Liver (tissue), 9 donors: ENCODE measurements around the gene OCSTAMP. TPM values are rescaled to one million over a fixed set of nuclear protein-coding genes. Genes with fewer than 3 reads are reported as not detected.

ENCODE experiments used
- DNase-seq: peaks from one replicate; pipeline ENCODE4 v3.0.0-alpha.2; 2017; ENCODE audit warnings: low spot score
- H3K27ac ChIP-seq, 2 donors: one replicate each; pipeline ENCODE4 v1.7.0; 2013; ENCODE audit warnings: inconsistent platforms in 2 of 2, low read length in 2 of 2, control low read depth in 1 of 2, low read depth in 1 of 2, mild to moderate bottlenecking in 1 of 2
- H3K27me3 ChIP-seq, 4 donors: one replicate each; pipeline versions ENCODE4 v1.6.1 to v1.7.0; 2013; ENCODE audit warnings: low read length in 3 of 4, inconsistent platforms in 1 of 4, mild to moderate bottlenecking in 1 of 4, moderate library complexity in 1 of 4; ENCODE audit not compliant: control insufficient read depth in 4 of 4, insufficient read depth in 4 of 4
- H3K36me3 ChIP-seq, 4 donors: one replicate each; pipeline versions ENCODE4 v1.6.1 to v1.7.0; 2013; ENCODE audit warnings: low read length in 3 of 4, mild to moderate bottlenecking in 3 of 4, low read depth in 1 of 4, moderate library complexity in 1 of 4; ENCODE audit not compliant: control insufficient read depth in 4 of 4, insufficient read depth in 3 of 4
- H3K4me1 ChIP-seq, 4 donors: one replicate each; pipeline versions ENCODE4 v1.6.1 to v1.7.0; 2013; ENCODE audit warnings: low read length in 3 of 4, mild to moderate bottlenecking in 3 of 4, moderate library complexity in 1 of 4; ENCODE audit not compliant: control insufficient read depth in 4 of 4, insufficient read depth in 4 of 4
- H3K4me3 ChIP-seq, 3 donors: one replicate each; pipeline versions ENCODE4 v1.6.1 to v1.7.0; 2013; ENCODE audit warnings: low read length in 3 of 3, control low read depth in 1 of 3, low read depth in 1 of 3, mild to moderate bottlenecking in 1 of 3
- H3K9ac ChIP-seq, 2 donors: one replicate each; pipeline ENCODE4 v1.7.0; 2013; ENCODE audit warnings: low read length in 2 of 2, mild to moderate bottlenecking in 2 of 2, moderate library complexity in 2 of 2, control low read depth in 1 of 2, low read depth in 1 of 2
- H3K9me3 ChIP-seq, 4 donors: one replicate each; pipeline versions ENCODE4 v1.6.1 to v1.7.0; 2013; ENCODE audit warnings: low read length in 3 of 4; ENCODE audit not compliant: control insufficient read depth in 4 of 4
- EGR1 ChIP-seq, 2 donors: IDR thresholded peaks; 2 replicates each; pipeline ENCODE4 v1.6.1; 2016 to 2018; ENCODE audit warnings: antibody characterized with exemption in 2 of 2, low read depth in 2 of 2
- FOXA2 ChIP-seq: IDR thresholded peaks from 2 replicates; pipeline ENCODE4 v1.6.1; 2016; ENCODE audit warnings: antibody characterized with exemption
- GABPA ChIP-seq, 2 donors: IDR thresholded peaks in 1 of 2; conservative IDR thresholded peaks in 1 of 2; 2 replicates each; pipeline ENCODE4 v1.6.1; 2016; ENCODE audit warnings: antibody characterized with exemption in 2 of 2, mild to moderate bottlenecking in 1 of 2, moderate library complexity in 1 of 2
- HNF4A ChIP-seq, 2 donors: conservative IDR thresholded peaks; 2 replicates each; pipeline ENCODE4 v1.6.1; 2016; ENCODE audit warnings: antibody characterized with exemption in 2 of 2, mild to moderate bottlenecking in 2 of 2
- HNF4G ChIP-seq: IDR thresholded peaks from 2 replicates; pipeline ENCODE4 v1.6.1; 2016; ENCODE audit warnings: antibody characterized with exemption
- NR2F2 ChIP-seq: IDR thresholded peaks from 2 replicates; pipeline ENCODE4 v1.6.1; 2016; ENCODE audit warnings: antibody characterized with exemption
- RAD21 ChIP-seq, 2 donors: IDR thresholded peaks; 2 replicates each; pipeline ENCODE4 v1.6.1; 2016; ENCODE audit warnings: antibody characterized with exemption in 2 of 2, mild to moderate bottlenecking in 2 of 2
- RXRA ChIP-seq, 2 donors: IDR thresholded peaks; 2 replicates each; pipeline ENCODE4 v1.6.1; 2017 to 2018; ENCODE audit warnings: antibody characterized with exemption in 2 of 2, mild to moderate bottlenecking in 1 of 2
- SP1 ChIP-seq: IDR thresholded peaks from 2 replicates; pipeline ENCODE4 v1.6.1; 2018; ENCODE audit warnings: antibody characterized with exemption, mild to moderate bottlenecking
- YY1 ChIP-seq: IDR thresholded peaks from 2 replicates; pipeline ENCODE4 v1.6.1; 2016; ENCODE audit warnings: antibody characterized with exemption, mild to moderate bottlenecking
- WGBS: extraction: QIAGEN DNeasy Blood & Tissue Kit; methylation state at CpG from one replicate; pipeline ENCODE4 v1.1.7; 2013; 5-methylcytosine and 5-hydroxymethylcytosine counted together
- polyA plus RNA-seq, 2 donors: library from polyadenylated mRNA; stranded (reverse) in 1 of 2; unstranded in 1 of 2; fragments of 200-250 nt in 1 of 2; fragments of >200 nt in 1 of 2; fragmentation: Nextera tagmentation in 1 of 2; extraction: Ambion mirVana in 1 of 2; gene quantifications; one replicate each; pipeline versions ENCODE4 v1.2.1 to v1.2.3, GENCODE V29; 2013 to 2015
- total RNA-seq, 2 donors: library from RNA; depleted of rRNA; stranded (reverse); fragments of >200 nt; gene quantifications; one replicate each; pipeline ENCODE4 v1.2.3, GENCODE V29; 2014
- TF ChIP-seq, protein P1 (sequence below): IDR thresholded peaks from 2 replicates; pipeline ENCODE4 v1.6.1; 2016; ENCODE audit warnings: antibody characterized with exemption, mild to moderate bottlenecking
- TF ChIP-seq, protein P2 (sequence below): fragments of 150-350 bp; IDR thresholded peaks from 2 replicates; pipeline ENCODE4 v1.5.1; 2017; ENCODE audit warnings: improper control_type of control experiment, low read depth, low read length; ENCODE audit not compliant: missing input control
- TF ChIP-seq, protein P3 (sequence below): IDR thresholded peaks from 2 replicates; pipeline ENCODE4 v1.6.1; 2016; ENCODE audit warnings: antibody characterized with exemption
- donor health status: healthy.
- donor health status: healthy.
- donor health status: healthy.
- donor health status: healthy.
- donor health status: healthy.

The OCSTAMP gene
- total and polyA plus RNA-seq, 4 donors = not detected

GRCh38 chr20:46584508-46584907 is 34.1 kb upstream of the OCSTAMP start:
- no peaks in the 10 kb centered on the region for H3K9me3 ChIP-seq
- no peak overlapping the region for H3K27ac ChIP-seq
- 25% methylated on average over 2 of the region's 2 CpGs for WGBS
- TF ChIP-seq RXRA (IDR thresholded peaks at IDR 0.05) = peak; percentile 32 to 36
- no peak for TF ChIP-seq NR2F2
- peaks cover 0 to 2% (median 0%) of the 10 kb centered on the region in 4 donors for H3K27me3 ChIP-seq
- H3K4me1 ChIP-seq = no peaks in the 10 kb centered on the region
- no peak for DNase-seq
- H3K9ac ChIP-seq = no peak overlapping the region
- no peaks in the 10 kb centered on the region for H3K36me3 ChIP-seq
- H3K4me3 ChIP-seq = no peak overlapping the region

DNA sequence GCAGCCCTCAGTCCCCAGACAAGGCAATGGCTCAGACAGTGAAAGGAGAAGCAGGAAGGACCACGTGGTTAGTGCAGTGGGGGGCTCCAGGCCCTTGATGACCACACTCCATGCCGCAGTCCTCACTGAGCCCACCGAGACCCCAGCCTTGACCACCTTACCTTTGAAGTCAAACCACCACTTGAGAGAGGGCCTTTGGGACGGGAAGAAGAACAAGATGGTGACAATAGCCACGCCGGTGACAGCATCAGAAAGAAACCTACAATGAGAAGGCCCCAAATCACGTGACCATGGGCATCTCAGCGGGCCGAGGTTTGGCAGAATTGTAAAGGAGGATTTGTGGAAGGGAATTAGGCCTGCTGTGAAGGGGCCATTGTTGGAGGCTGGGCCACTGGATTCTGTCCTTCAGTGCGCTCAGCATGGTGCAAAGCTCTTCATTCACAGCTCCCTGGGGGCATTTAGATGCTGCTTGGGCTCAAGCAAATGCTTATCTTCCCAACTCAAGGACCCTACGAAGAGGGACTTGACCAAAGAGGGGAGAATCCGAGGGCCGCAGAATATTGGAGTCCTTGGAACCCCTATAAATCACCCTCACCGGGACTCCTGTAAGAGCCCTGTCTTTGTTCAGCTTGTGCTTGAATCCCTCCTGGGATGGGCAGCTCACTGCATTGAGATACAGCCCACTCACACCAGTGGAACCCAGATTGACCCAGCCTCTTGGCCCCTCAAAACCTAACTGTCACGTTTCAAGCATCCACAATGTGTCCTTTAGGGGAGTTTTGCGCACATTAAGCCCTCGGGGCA is 33.2 kb upstream of the OCSTAMP start:
- Histone ChIP-seq H3K9ac (no peak overlapping the region), H3K4me3 (no peak overlapping the region), H3K36me3 (no peaks in the 10 kb centered on the region), H3K9me3 (no peaks in the 10 kb centered on the region), H3K4me1 (no peaks in the 10 kb centered on the region), H3K27ac (no peak overlapping the region), H3K27me3 (peaks cover 0 to 2% (median 0%) of the 10 kb centered on the region in 4 donors)
- TF ChIP-seq GABPA (IDR thresholded peaks at IDR 0.05 in 1 of 2, conservative IDR thresholded peaks at IDR 0.05 in 1 of 2) (no peak), EGR1 (IDR thresholded peaks at IDR 0.05; ENCODE audit: low read depth in 2 of 2) (no peak), HNF4A (conservative IDR thresholded peaks at IDR 0.05) (no peak), RXRA (IDR thresholded peaks at IDR 0.05) (no peak), RAD21 (IDR thresholded peaks at IDR 0.05) (no peak), NR2F2 (no peak), FOXA2 (no peak), YY1 (no peak), HNF4G (no peak), SP1 (no peak)
- TF ChIP-seq, protein P1, sequence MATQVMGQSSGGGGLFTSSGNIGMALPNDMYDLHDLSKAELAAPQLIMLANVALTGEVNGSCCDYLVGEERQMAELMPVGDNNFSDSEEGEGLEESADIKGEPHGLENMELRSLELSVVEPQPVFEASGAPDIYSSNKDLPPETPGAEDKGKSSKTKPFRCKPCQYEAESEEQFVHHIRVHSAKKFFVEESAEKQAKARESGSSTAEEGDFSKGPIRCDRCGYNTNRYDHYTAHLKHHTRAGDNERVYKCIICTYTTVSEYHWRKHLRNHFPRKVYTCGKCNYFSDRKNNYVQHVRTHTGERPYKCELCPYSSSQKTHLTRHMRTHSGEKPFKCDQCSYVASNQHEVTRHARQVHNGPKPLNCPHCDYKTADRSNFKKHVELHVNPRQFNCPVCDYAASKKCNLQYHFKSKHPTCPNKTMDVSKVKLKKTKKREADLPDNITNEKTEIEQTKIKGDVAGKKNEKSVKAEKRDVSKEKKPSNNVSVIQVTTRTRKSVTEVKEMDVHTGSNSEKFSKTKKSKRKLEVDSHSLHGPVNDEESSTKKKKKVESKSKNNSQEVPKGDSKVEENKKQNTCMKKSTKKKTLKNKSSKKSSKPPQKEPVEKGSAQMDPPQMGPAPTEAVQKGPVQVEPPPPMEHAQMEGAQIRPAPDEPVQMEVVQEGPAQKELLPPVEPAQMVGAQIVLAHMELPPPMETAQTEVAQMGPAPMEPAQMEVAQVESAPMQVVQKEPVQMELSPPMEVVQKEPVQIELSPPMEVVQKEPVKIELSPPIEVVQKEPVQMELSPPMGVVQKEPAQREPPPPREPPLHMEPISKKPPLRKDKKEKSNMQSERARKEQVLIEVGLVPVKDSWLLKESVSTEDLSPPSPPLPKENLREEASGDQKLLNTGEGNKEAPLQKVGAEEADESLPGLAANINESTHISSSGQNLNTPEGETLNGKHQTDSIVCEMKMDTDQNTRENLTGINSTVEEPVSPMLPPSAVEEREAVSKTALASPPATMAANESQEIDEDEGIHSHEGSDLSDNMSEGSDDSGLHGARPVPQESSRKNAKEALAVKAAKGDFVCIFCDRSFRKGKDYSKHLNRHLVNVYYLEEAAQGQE = no peak
- TF ChIP-seq, protein P2, sequence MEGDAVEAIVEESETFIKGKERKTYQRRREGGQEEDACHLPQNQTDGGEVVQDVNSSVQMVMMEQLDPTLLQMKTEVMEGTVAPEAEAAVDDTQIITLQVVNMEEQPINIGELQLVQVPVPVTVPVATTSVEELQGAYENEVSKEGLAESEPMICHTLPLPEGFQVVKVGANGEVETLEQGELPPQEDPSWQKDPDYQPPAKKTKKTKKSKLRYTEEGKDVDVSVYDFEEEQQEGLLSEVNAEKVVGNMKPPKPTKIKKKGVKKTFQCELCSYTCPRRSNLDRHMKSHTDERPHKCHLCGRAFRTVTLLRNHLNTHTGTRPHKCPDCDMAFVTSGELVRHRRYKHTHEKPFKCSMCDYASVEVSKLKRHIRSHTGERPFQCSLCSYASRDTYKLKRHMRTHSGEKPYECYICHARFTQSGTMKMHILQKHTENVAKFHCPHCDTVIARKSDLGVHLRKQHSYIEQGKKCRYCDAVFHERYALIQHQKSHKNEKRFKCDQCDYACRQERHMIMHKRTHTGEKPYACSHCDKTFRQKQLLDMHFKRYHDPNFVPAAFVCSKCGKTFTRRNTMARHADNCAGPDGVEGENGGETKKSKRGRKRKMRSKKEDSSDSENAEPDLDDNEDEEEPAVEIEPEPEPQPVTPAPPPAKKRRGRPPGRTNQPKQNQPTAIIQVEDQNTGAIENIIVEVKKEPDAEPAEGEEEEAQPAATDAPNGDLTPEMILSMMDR = no peak
- TF ChIP-seq, protein P3, sequence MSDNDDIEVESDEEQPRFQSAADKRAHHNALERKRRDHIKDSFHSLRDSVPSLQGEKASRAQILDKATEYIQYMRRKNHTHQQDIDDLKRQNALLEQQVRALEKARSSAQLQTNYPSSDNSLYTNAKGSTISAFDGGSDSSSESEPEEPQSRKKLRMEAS = no peak
- DNase-seq = no peak
- WGBS = 86% methylated on average over 17 of the region's 17 CpGs
